ENCODE results near the gene LPIN3.
A peak's percentile ranks its signal among the peaks of the same experiment; 100 is the strongest.

LPIN3 gene

GRCh38 chr20:41394931-41395666 lies 54.5 kb downstream of the LPIN3 start:
- no peak for DNase-seq

GRCh38 chr20:41395667-41396664 lies 55.3 kb downstream of the LPIN3 start:
- no peak for DNase-seq

DNA sequence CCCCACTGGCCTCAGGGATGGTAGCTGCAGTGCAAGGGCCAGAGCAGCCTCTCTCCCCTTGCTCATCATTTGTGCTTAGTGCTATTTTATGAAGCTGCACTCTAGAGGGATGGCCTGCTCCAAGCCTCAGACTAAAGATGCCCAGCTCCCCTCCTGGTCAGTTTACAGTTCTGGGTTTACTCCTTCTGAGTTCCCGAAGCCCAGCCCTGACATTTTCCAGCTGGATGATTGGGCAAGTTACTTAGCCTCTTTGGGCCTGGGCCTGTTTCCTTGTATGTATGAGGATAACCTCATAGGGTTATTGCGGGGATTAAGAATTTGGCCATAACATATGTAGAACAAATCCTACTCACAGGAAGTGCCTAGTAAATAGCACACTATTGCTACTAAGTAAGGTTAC lies 57.8 kb downstream of the LPIN3 start:
- DNase-seq = no peak

- no peak for DNase-seq
These were observed 63.0 kb downstream of the LPIN3 start for GRCh38 chr20:41403604-41404003.

DNA sequence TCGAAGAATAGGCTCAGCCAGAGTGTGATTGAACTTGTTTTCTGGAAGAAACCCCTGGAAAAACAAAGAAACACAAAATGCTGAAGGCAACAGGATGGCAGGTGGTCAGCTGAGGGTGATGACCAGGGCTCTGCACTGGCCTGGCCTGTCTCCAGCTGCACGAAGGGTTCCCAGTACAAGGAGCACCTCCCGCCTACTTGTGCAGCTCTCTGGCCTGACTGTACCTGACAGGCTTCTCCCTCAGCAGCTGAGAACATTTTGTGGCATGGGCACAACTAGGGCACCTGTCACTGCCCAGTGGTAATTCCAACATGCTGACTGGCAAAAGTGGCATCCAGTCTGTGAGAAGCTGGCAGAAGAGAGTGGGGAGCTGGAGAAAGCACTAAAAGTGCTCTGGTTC lies 64.8 kb downstream of the LPIN3 start:
- no peak for DNase-seq

DNA sequence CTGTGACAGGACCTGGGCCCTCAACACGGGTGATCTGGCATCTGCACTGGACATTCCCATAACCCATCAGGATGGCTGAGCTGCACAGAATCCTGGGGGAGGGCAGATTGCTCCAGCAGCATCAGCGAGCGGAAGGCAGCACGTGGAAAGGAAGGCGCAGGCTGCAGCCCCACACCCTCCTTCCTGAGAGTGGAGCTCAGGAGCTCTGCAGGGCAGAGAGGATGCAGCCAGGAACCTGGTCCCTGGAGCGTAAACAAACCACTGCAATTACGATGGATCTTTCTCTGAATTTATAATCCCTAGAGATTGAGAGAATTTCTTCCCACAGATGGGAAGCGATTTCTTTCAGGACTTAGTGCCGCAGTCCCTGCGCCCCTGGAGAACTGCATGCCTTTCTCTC lies 65.7 kb downstream of the LPIN3 start:
- no peak for DNase-seq

- no peak for DNase-seq
These were observed 66.3 kb downstream of the LPIN3 start for GRCh38 chr20:41406896-41407444.

DNA sequence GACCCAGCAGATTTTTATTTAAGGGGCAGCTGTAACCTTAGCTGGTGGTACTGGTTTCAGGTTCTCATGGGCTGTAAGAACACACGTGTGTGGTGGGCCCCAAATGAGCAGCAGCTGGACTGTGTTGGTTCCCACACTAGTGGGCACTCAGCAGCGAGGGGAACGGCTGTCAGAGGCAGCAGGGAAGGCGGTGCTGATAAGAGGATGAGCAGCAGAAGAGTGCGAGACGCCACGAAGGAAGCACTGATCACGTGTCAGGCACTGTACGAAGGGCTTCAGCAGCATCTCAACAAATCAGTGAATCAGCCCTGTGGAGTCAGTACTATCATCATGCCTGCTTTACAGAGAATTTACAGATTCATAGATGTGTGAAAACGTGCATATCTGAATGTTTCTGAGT lies 67.0 kb downstream of the LPIN3 start:
- no peak for DNase-seq

DNA sequence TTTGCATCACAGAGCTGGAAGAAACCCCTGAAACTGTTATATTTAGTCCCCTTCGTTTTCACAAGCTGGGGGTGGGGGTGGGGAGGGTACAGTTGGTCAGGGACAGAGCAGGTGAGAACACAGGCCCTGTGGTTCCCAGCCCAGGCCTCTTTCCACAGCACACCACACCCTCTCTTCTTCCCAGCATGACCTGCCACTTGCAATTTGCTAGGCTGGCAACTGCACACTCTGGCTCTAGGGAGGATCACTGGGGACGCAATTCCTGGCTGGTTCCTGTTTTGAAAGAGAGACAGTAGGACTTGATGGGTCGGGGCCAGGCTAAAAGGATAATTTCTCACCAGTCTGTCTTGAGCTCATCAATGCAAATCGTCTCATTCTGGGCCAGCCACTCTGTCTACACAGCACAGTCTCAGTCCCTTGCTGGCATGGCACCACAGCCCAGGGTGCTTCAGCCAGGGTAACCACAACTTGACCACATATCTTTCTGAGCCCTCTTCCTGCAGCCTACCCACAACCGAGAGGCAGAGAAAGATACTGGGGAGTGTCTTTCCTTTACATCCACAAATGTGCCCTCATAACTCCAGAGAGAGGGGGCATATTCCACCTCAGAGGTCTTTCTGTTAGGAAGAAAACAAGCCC lies 67.7 kb downstream of the LPIN3 start:
- DNase-seq = peak; percentile 80

DNA sequence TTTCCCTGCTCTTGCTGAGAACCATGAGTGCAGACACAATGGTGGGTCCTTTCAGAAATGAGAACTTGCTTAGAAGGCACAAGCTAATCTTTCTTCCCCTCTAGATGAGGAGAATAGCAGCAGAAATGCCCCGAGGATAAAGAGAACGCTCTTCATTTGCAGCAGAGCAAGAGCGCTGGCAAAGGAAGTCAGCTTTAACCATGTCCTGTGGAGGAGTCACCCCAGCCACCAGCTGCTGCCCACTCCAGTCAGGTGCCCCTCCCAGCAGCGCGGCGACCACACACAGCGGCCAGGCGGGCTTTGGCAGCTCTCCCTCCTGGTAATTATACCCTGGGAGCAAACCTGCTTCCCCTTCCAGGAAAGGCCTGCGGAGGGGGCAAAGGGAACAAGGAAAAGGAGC lies 68.4 kb downstream of the LPIN3 start:
- DNase-seq = peak; percentile 29

Measured in MV-4-11 (cell line).